ENCODE results near the gene MAP3K10. TPM values are rescaled to one million over a fixed set of nuclear protein-coding genes. Genes with fewer than 3 reads are reported as not detected.
A peak's percentile ranks its signal among the peaks of the same experiment; 100 is the strongest.

The MAP3K10 gene
- total RNA-seq, 2 donors from 2014 or later: 15.8 to 25.7 TPM

DNA sequence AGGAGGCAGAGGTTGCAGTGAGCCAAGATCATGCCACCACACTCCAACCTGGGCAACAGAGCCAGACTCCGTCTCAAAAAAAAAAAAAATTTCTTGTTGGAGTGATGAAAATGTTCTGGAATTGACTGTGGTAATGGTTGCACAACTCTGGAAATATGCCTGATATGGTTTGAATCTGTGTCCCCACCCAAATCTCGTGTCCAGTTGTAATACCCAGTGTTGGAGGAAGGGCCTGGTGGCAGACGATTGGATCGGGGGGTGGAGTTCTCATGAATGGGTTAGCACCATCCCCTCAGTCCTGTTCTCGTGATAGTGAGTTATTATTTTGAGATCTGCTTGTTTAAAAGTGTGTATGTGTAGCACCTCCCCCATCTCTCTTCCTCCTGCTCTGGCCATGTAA is 41.1 kb upstream of the MAP3K10 start:
- WGBS, 2 donors: 70 to 80% methylated on average over 5 of the region's 5 CpGs
- no peaks in the 10 kb centered on the region for H3K36me3 ChIP-seq (replicated peaks in 1 of 2; ENCODE audit: insufficient read depth in 1 of 2, low read depth in 2 of 2)
- H3K9me3 ChIP-seq: no peaks in the 10 kb centered on the region
- ATAC-seq (no peak), DNase-seq (no peak)
- H3K4me1 ChIP-seq: no peaks in the 10 kb centered on the region
- H3K27me3 ChIP-seq: peaks cover 0 to 3% of the 10 kb centered on the region in 2 donors
- TF ChIP-seq POLR2A (IDR thresholded peaks at IDR 0.05): no peak
- TF ChIP-seq, protein P1, sequence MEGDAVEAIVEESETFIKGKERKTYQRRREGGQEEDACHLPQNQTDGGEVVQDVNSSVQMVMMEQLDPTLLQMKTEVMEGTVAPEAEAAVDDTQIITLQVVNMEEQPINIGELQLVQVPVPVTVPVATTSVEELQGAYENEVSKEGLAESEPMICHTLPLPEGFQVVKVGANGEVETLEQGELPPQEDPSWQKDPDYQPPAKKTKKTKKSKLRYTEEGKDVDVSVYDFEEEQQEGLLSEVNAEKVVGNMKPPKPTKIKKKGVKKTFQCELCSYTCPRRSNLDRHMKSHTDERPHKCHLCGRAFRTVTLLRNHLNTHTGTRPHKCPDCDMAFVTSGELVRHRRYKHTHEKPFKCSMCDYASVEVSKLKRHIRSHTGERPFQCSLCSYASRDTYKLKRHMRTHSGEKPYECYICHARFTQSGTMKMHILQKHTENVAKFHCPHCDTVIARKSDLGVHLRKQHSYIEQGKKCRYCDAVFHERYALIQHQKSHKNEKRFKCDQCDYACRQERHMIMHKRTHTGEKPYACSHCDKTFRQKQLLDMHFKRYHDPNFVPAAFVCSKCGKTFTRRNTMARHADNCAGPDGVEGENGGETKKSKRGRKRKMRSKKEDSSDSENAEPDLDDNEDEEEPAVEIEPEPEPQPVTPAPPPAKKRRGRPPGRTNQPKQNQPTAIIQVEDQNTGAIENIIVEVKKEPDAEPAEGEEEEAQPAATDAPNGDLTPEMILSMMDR (IDR thresholded peaks at IDR 0.05): no peak
- intact Hi-C loops (cut with DNase I): no loop called here
- H3K27ac ChIP-seq: no peak overlapping the region
- no peak overlapping the region for H3K4me3 ChIP-seq

DNA sequence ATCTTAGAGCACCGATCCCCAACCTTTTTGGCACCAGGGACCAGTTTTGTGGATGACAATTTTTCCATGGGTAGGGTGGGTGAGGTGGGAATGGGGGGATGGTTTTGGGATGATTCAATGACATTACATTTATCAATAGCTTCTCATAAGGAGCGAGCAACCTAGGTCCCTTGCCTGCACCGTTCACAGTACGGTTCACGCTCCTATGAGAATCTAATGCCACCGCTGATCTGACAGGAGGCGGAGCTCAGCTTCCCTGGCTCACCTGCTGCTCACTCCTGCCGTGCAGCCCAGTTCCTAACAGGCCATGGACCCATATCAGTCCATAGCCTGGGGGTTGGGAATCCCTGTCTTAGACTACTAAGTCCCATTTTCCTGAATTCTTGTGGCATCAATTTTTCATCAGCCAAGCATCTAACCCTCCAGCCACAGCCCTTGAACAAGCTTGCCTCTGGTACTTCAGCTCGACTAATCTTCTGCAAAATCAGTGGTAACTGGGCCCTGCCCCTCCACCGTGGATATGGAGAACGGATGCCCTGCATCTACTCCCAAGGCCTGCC is 37.0 kb upstream of the MAP3K10 start:
- DNase-seq (no peak), ATAC-seq (no peak)
- Histone ChIP-seq H3K9me3 (no peaks in the 10 kb centered on the region), H3K36me3 (replicated peaks in 1 of 2; ENCODE audit: insufficient read depth in 1 of 2, low read depth in 2 of 2) (no peaks in the 10 kb centered on the region), H3K27ac (no peak overlapping the region), H3K27me3 (no peaks in the 10 kb centered on the region), H3K4me3 (no peak overlapping the region), H3K4me1 (no peaks in the 10 kb centered on the region)
- intact Hi-C loops (cut with DNase I): no loop called here
- 57 to 68% methylated on average over 11 of the region's 11 CpGs for WGBS, 2 donors
- no peak for TF ChIP-seq POLR2A (IDR thresholded peaks at IDR 0.05)
- TF ChIP-seq, protein P1 (IDR thresholded peaks at IDR 0.05): no peak

DNA sequence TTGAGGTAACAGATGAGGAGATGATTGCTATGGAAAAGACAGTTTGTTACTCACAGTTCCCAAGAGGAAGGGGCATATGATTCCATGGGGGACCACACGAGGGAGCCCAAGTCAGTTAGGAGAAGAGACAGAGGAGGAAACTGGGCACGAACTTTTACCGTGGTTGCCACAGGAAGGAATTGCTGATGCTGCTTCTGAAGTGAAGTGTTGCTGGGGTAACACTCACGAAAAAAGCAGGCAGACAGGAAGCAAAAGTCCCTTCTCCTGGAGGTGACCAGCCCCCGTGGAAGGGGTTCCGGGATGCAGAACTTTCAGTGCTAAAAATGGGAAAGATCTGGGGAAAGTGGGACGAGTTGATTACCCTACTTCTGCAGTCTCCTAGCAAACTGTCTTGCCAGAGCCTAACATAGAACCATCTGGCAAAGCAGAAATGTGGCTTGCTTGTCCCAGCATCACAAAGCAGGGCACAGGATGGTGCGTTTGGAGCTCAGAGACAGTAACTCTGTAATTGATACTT is 35.4 kb upstream of the MAP3K10 start:
- whole genome bisulfite sequencing, 2 donors: 50 to 66% methylated on average over 8 of the region's 8 CpGs
- TF ChIP-seq, protein P1 (IDR thresholded peaks at IDR 0.05): peak in 2 of 7 experiments; percentile 10
- TF ChIP-seq POLR2A (IDR thresholded peaks at IDR 0.05): no peak
- DNase-seq (peak in 1 of 4 donors; percentile 4), ATAC-seq (no peak)
- H3K4me3 ChIP-seq: no peak overlapping the region
- no peaks in the 10 kb centered on the region for H3K27me3 ChIP-seq
- H3K9me3 ChIP-seq: no peaks in the 10 kb centered on the region
- intact Hi-C loops (cut with DNase I): no loop called here
- no peak overlapping the region for H3K27ac ChIP-seq
- H3K36me3 ChIP-seq (replicated peaks in 1 of 2; ENCODE audit: insufficient read depth in 1 of 2, low read depth in 2 of 2): no peaks in the 10 kb centered on the region
- no peaks in the 10 kb centered on the region for H3K4me1 ChIP-seq

DNA sequence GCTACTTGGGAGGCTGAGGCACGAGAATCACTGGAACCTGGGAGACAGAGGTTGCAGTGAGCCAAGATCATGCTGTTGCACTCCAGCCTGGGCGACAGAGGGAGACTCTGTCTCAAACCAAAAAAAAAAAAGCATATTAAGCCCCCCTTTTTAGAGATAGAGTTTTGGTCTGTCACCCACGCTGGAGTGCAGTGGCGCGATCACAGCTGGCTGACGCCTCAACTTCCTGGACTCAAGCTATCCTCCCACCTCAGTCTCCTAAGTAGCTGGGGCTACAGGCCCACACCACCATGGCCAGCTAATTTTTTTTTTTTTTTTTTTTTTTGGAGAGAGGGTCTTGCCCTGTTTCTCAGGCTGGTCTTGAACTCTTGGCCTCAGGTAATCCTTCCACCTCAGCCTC is 34.2 kb upstream of the MAP3K10 start:
- ATAC-seq: no peak
- 79 to 82% methylated on average over 6 of the region's 6 CpGs for WGBS, 2 donors

More for the DNA sequence above, 34.2 kb upstream of the MAP3K10 start:
- no peak for DNase-seq
- intact Hi-C loops (cut with DNase I): no loop called here
- Histone ChIP-seq H3K36me3 (replicated peaks in 1 of 2; ENCODE audit: insufficient read depth in 1 of 2, low read depth in 2 of 2) (no peaks in the 10 kb centered on the region), H3K27me3 (no peaks in the 10 kb centered on the region), H3K9me3 (no peaks in the 10 kb centered on the region), H3K27ac (no peak overlapping the region), H3K4me3 (no peak overlapping the region), H3K4me1 (no peaks in the 10 kb centered on the region)
- TF ChIP-seq, protein P1 (IDR thresholded peaks at IDR 0.05): no peak
- no peak for TF ChIP-seq POLR2A (IDR thresholded peaks at IDR 0.05)

All from body of pancreas (tissue), 4 donors.